Neuron (in vitro differentiated cells): ENCODE measurements around the gene UBR4.

Experiments
- H2AFZ ChIP-seq: one replicate; pipeline ENCODE4 v1.6.1; 2013; ENCODE audit warnings: low read depth, mild to moderate bottlenecking, inconsistent platforms, low read length, moderate library complexity
- H3K27me3 ChIP-seq: one replicate; pipeline ENCODE4 v1.6.1; 2013; ENCODE audit warnings: low read length; ENCODE audit not compliant: insufficient read depth
- H3K36me3 ChIP-seq: one replicate; pipeline ENCODE4 v1.6.1; 2013; ENCODE audit warnings: low read length; ENCODE audit not compliant: insufficient read depth
- H3K4me1 ChIP-seq: one replicate; pipeline ENCODE4 v1.6.1; 2013; ENCODE audit warnings: low read length; ENCODE audit not compliant: insufficient read depth
- H3K4me3 ChIP-seq: 2 replicates; pipeline ENCODE4 v1.5.1; 2013; ENCODE audit warnings: mild to moderate bottlenecking, low read length, moderate library complexity
- H3K9me3 ChIP-seq: one replicate; pipeline ENCODE4 v1.6.1; 2013; ENCODE audit warnings: low read length

UBR4 gene

DNA sequence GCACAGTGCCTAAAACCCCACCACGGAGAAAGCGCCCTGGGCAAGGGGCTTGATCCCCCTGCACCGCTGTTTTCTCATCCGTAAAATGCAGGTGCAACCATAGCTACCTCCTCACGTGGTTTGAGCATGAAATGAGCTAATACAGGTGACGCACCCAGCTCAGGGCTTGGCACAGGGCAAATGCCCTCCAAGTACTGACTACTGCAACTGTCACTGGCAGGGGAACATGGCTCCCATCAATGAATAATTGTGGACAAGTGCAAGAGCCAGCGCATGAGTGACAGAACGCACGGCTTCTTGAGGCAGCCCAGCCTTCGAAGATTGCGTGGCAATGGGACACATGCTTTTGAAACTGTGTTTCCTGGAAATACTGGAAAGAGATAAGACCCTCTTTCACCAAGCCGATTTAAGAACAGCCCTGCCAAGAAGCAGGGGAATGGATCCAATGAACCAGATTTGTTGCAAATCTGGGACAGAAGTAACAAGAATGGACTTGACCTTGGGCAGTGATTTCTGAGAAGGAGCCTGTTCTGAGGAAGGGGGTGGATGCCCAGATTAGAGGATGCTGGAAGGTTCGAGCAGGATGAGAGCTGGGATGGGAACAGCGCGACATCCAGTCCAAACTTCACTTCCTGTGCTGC is 160.8 kb downstream of the UBR4 start:
- H2AFZ ChIP-seq = no peak overlapping the region

DNA sequence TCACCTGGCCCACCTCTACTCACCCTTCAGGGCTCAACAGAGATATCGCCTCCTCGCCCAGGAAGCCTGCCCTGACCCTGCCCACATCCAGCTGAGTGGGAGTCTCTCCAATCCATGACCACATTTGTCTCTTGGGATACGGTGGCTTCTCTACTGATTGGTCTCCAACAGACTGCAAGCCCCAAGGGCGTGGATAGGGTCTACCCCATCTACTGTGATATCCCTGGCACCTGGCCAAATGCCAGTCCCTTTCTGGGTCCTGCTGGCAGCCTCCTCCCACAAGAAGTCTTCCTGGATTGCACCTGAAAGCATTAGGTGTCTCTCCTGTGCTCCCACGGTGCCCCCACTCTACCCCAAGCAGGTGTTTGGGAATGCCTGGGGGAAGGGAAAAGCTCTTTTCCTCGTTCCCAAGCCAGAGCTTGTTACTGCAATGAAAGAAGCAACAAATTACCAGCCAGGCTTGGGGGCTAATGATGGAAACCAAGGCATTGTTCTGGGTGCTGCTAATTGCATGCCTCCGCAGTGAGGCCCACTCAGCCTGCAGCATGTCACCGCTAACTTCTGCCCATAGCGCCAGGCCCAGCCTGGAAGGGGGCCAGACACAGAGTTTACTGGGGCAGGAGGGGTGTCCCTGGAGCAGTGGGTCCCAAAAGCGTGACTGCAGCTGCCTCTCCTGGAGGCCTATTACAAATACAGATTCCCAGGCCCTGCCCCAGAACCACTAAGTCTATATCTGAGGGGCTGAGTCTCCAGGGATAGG is 162.9 kb downstream of the UBR4 start:
- no peak overlapping the region for H2AFZ ChIP-seq
- no peak overlapping the region for H3K4me3 ChIP-seq
- peaks cover 14% of the 10 kb centered on the region for H3K4me1 ChIP-seq
- no peaks in the 10 kb centered on the region for H3K27me3 ChIP-seq
- H3K36me3 ChIP-seq = no peaks in the 10 kb centered on the region
- no peaks in the 10 kb centered on the region for H3K9me3 ChIP-seq

More for the DNA sequence above, 160.8 kb downstream of the UBR4 start:
- H3K27me3 ChIP-seq = peaks cover 12% of the 10 kb centered on the region
- no peaks in the 10 kb centered on the region for H3K9me3 ChIP-seq
- H3K4me3 ChIP-seq = no peak overlapping the region
- H3K4me1 ChIP-seq = peaks cover 14% of the 10 kb centered on the region
- no peaks in the 10 kb centered on the region for H3K36me3 ChIP-seq

DNA sequence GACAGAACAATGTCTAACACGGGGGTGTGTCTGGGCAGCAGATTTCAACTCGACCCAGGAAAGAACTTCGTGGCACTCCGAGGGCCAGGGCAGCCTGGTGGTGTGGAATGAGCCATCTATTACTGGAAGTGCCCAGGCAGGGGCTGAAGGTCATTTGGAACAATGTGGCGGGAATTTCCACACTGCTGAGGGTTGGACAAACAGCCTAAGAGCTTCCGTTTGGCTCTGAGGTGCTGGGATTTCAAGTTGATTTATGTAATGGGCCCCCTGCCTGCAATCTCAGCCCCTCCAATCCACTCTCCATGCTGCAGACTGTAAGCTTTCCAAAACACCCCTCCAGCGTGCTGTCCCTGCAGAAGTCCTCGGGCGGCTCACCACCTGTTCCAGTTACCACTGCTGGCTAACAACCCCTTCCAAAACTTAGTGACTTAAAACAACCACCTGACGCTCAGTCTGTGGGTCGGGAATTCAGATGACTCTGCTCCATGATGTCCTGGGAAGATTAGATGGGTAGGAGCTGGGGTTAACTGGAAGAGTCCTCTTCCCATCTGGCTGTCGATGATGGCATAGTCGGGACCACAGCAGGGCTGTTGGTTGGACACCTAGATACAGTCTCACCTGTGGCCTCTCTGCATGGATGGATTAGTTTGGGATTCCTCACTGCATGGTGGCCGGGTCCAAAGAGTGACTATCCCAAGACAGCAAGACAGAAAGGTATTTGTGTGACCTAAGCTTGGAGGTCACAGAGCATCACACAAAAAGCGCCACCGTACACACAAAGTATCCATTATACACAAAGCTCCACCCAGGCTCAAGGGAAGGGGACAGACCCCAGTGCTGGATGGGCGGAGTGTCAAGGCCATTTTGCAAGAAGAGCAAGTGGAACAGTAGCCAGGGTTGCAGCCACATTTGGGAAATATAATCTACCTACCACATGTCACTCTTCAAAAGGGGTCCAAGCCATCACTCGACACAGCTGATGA is 163.9 kb downstream of the UBR4 start:
- no peak overlapping the region for H2AFZ ChIP-seq
- H3K4me1 ChIP-seq = peaks cover 14% of the 10 kb centered on the region
- H3K36me3 ChIP-seq = no peaks in the 10 kb centered on the region
- no peaks in the 10 kb centered on the region for H3K9me3 ChIP-seq
- H3K4me3 ChIP-seq = no peak overlapping the region
- no peaks in the 10 kb centered on the region for H3K27me3 ChIP-seq

DNA sequence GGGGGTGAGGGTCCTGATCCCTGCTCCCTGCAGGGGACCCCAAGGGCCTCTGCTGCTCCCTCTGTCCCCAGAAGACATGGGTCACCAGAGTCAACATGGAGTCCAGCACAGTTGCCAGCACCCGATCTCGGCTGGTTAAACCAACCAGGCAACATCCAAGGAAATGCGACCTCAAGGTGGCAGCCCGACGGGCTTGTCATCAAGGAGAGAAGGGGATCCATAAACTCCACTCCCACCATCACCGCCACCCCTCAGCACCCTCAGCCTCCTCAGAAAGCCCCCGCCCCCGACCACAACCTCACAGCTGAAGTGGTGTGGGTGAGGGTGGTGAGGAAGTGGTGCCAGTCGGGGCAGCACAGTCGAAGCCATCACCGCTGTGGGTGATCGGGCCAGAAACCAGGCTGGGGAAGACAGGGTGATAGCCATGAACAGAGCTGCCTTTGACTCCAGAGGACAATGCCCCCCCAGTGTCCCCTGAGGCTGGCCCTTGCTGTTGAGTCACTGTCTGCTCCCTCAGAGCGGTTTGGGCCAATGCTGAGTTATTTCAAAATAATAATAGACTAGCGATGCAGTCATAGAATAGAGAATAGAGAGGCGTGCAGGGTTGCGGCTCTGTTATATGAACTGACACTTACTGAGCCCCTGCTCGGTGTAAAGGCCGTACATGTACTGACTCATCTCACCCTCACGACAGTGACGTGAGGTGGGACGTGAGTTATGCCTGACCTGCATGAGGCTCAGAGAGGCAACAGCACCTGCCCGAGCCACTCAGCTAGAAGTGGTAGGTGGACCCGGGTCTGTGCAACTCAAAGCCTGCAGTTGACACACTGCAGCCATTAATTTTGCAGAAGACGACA is 164.9 kb downstream of the UBR4 start:
- no peak overlapping the region for H2AFZ ChIP-seq
- H3K4me1 ChIP-seq = peaks cover 14% of the 10 kb centered on the region
- no peak overlapping the region for H3K4me3 ChIP-seq
- no peaks in the 10 kb centered on the region for H3K27me3 ChIP-seq
- H3K9me3 ChIP-seq = no peaks in the 10 kb centered on the region
- no peaks in the 10 kb centered on the region for H3K36me3 ChIP-seq

DNA sequence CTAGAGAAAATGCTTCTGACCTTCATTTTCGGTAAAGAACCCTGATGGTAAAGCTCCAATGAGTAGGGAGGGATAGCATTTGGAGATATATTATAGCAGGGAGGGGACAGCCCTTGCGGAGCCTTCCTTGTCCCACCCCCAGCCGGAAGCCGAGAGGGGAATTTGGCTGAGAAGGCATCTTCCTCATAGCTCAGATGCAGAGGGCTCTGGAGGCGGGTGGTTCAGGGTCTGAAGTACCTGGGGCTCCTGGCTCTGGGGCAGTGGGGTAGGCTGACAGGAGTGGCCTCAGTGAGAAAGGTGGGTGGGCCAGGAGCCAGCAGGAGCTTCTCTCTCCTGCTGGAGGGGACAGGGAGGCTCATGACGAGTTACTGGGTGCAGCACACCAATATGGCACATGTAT is 165.6 kb downstream of the UBR4 start:
- peaks cover 14% of the 10 kb centered on the region for H3K4me1 ChIP-seq
- no peaks in the 10 kb centered on the region for H3K36me3 ChIP-seq
- no peaks in the 10 kb centered on the region for H3K9me3 ChIP-seq
- no peaks in the 10 kb centered on the region for H3K27me3 ChIP-seq
- no peak overlapping the region for H3K4me3 ChIP-seq
- H2AFZ ChIP-seq = no peak overlapping the region

DNA sequence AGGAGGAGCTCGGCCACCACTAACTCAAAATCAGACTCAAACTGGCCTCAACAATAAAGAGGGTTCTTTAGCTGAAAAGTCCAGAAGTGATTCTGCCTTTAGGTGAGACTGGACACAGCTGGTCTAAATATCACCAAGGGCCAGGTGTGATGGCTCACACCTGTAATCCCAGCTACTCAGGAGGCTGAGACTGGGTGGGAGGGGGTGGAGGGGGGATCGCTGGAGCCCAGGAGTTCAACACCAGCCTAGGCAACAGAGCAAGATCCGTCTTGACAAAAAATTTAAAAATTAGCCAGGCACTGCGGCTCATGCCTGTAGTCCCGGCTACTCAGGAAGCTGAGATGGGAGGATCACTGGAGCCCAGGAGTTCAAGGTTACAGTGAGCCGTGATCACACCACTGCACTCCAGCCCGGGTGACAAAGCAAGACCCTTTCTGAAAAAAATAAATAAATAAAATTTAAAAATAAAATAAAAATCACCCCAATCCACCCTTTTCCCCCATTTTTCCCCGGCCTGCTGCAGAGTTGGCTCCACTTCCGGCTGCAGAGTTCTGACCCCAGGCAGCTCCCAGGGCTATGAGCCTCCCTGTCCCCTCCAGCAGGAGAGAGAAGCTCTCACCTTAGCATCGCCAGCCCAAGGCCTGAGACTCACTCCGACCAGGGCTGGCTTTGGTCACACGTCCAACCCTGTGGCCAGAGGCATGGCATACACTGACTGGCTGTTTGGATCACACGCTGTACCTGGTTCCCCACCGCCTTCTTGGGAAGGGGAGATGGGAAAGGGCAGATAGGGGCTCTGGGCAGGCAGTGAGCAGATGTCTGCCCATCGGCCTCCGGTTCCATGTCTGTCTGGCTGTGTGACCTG is 166.3 kb downstream of the UBR4 start:
- Histone ChIP-seq H3K27me3 (peaks cover under 1% of the 10 kb centered on the region), H2AFZ (no peak overlapping the region), H3K4me3 (no peak overlapping the region), H3K9me3 (no peaks in the 10 kb centered on the region), H3K36me3 (no peaks in the 10 kb centered on the region), H3K4me1 (peaks cover 14% of the 10 kb centered on the region)

DNA sequence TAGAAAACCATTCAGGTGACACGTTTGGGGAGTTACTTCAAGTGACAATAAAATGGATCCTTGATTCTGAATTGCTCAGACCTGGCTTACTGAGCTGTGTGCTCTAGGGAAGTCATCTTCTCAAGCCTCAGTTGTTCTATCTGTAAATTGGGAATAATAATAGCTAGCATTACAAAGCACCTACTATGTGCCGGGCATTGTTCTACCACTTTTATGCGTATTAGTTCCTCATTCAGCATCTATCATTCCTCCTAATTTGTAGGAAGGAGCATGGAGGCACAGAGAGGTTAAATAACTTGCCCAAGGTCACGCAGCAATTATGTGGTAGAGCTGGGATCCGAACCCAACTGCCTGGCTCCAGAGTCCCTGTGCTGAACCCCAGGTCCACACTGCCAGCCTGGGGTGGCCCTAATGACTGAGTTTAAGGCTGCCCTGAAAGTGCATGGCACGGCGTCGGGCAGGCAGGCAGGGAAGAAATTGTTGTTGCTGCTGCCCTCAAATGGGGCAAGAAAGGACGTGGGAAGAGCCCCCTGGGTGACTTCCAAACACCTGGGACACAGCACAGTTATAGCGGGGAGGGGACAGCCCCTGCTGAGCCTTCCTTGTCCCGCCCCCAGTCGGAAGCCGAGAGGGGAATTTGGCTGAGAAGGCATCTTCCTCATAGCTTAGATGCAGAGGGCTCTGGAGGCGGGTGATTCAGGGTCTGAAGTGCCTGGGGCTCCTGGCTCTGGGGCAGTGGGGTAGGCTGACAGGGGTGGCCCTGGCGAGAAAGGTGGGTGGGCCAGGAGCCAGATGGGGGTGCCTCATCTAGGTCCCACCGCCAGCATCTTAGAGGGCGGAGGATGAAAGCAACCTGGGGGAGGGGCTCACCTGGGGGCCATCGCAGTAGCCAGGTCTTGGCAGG is 167.1 kb downstream of the UBR4 start:
- Histone ChIP-seq H3K36me3 (no peaks in the 10 kb centered on the region), H3K4me1 (peaks cover 14% of the 10 kb centered on the region), H3K27me3 (peaks cover 5% of the 10 kb centered on the region), H3K4me3 (no peak overlapping the region), H2AFZ (no peak overlapping the region), H3K9me3 (no peaks in the 10 kb centered on the region)

DNA sequence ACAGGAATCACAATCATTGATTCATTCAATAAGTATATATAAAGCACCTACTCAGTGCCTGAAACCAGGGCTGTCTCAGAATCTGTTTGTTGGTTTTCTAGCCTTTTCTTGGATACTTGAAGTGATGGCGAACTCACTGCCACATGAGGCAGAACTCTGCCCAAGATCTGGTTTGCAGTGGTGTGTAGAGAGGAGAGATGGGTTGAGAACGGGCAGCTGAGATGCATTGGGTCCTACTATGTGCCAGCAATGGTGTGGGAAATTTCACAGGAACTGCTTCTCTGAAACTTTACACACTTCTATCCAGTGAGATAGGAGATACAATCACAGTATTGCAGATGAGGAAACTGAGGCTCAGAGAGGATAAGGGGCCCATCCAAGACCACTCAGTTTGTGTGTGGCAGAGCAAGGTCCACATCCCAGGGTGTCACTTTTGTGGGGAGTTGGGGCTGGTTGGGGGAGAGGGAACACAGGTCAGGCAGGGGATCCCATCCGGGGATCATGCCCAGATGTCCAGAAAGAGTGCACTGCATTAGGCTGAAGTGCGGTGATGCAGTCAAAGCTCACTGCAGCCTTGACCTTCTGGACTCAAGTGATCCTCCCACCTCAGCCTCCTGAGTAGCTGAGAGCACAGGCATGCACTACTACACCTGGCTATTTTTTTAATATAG is 169.9 kb downstream of the UBR4 start:
- H3K9me3 ChIP-seq = no peaks in the 10 kb centered on the region
- no peak overlapping the region for H2AFZ ChIP-seq
- peaks cover under 1% of the 10 kb centered on the region for H3K4me1 ChIP-seq
- H3K4me3 ChIP-seq = no peak overlapping the region
- peaks cover 14% of the 10 kb centered on the region for H3K27me3 ChIP-seq
- no peaks in the 10 kb centered on the region for H3K36me3 ChIP-seq

DNA sequence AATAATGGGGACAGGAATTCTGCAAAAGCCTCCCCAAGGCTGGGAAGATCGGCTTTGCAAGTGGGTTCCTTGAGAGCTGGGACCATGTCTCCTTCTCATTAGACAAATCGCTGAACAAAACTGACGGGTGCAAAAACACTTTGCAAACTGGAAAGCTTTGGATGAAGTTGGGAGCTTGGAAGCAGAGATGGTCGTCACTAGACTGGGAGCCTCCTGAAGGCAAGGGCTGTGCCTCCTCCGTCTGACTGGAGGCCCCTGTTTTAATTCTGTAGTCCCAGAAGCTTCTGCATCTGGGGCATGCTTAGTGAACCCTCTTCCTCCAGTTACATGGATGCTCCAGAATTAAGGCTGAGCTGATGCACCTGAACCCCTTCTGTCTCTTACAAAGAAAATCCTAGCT is 171.3 kb downstream of the UBR4 start:
- H3K27me3 ChIP-seq = peaks cover 14% of the 10 kb centered on the region
- no peaks in the 10 kb centered on the region for H3K36me3 ChIP-seq
- H2AFZ ChIP-seq = no peak overlapping the region
- H3K9me3 ChIP-seq = no peaks in the 10 kb centered on the region
- H3K4me1 ChIP-seq = no peaks in the 10 kb centered on the region
- no peak overlapping the region for H3K4me3 ChIP-seq

DNA sequence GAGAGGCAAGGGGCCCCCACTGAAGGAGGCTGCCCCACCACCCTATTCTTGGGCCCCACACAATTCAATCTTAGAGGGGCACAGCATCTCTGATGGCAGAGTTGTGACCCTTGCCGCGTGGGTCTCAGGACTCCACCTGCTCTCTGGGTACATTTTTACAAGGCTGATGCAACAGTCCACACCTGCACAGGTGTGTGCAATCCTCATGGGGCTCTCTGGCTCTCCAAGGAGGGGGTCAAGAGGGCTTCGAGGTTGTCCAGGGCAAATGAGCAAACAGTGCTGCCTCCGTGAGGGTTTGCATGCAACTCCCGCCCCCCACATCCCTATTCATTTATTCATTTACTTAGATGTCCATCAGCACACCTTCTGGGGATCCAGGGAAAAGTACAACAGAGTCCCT is 172.0 kb downstream of the UBR4 start:
- Histone ChIP-seq H3K36me3 (no peaks in the 10 kb centered on the region), H2AFZ (no peak overlapping the region), H3K9me3 (no peaks in the 10 kb centered on the region), H3K27me3 (peaks cover 16% of the 10 kb centered on the region), H3K4me1 (no peaks in the 10 kb centered on the region), H3K4me3 (no peak overlapping the region)

DNA sequence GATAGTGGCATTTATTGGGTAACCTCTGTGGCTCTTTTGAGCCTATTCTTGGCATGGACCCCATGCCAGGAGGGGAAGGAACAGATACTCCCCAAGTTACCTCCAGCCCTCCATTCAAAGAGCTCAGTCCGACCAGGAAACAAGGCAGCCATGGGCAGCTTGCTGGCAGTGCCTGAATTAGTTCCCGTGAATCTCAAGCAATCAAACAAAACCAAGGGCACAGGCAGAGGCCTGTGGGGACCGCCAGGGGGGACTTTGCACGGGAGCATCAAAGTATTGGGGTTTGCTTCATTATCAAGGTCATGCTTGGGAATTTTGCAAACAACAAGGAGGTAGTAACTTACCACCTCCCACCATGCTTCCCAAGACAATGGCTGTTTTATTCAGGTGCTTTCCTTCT is 172.4 kb downstream of the UBR4 start:
- Histone ChIP-seq H3K4me3 (no peak overlapping the region), H3K27me3 (peaks cover 16% of the 10 kb centered on the region), H3K9me3 (no peaks in the 10 kb centered on the region), H3K36me3 (no peaks in the 10 kb centered on the region), H3K4me1 (no peaks in the 10 kb centered on the region), H2AFZ (no peak overlapping the region)
